KOPT-K1 (cell line): ENCODE results near the gene ALOX15B.

ENCODE experiments used
- H3K27ac ChIP-seq: fragments of 200-600 bp; sonication (generic); 2 replicates; pipeline ENCODE4 v1.5.1; 2016; ENCODE audit warnings: antibody characterized with exemption, mild to moderate bottlenecking, low read depth, low read length; ENCODE audit not compliant: poor library complexity, severe bottlenecking
- H3K36me3 ChIP-seq: fragments of 200-600 bp; sonication (generic); 2 replicates; pipeline ENCODE4 v1.5.1; 2017; ENCODE audit warnings: antibody characterized with exemption, mild to moderate bottlenecking, low read length, moderate library complexity; ENCODE audit not compliant: insufficient read depth
- H3K9me3 ChIP-seq: fragments of 200-600 bp; sonication (generic); 2 replicates; pipeline ENCODE4 v1.5.1; 2017; ENCODE audit warnings: antibody characterized with exemption, low read length, mild to moderate bottlenecking; ENCODE audit not compliant: insufficient read depth, poor library complexity, severe bottlenecking

Gene ALOX15B

DNA sequence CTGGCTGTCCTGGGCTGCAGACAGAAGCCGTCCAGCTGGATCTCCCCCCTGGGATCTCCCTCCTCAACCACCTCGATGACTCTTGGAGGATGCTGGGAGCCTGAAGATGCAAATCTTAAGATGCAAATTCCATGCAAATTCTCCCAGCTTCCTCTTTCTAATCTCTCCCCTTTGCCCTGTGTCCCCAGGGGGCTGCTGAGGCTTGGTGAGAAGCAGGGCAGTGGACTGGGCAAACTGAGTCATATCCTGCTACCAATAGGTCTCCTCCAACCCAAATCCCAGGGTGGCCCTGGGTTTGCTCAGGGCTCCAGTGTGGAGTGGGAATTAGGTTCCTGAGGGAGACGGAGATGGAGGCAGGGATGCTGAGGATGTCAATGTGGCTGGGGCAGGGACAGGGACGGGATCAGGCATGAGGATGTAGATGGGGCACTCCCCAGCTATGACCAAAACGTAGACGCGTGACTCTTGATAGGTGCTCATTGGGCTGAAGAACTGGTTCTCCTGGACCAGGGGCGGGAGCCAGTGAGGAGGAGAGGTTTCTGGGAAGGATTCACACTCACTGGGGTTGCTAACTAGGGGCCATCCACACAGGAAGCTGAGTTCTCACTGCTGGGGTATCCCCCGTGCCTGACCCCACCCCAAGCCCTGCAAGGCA is 52.3 kb downstream of the ALOX15B start:
- Histone ChIP-seq H3K36me3 (no peaks in the 10 kb centered on the region), H3K27ac (no peak overlapping the region), H3K9me3 (no peaks in the 10 kb centered on the region)

DNA sequence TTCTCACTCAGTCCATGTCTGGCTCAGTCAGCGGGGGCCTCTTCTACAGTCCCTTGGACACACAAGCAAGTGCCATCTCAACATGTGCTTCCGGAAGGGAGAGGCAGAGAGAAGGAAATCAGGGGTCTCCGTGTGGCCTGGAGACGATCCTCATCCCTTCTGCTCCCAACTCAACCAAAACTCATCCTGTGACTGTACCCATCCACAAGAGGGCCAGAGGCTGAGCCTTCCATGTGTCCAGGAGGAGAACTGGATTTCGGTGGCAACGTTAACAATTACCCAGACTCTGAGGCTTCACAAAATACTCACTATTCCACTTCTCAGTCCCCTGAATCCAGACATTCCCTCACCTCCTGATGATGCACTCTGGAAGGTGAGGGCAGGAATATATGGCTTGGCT is 56.5 kb downstream of the ALOX15B start:
- no peak overlapping the region for H3K27ac ChIP-seq
- H3K9me3 ChIP-seq: no peaks in the 10 kb centered on the region
- no peaks in the 10 kb centered on the region for H3K36me3 ChIP-seq

DNA sequence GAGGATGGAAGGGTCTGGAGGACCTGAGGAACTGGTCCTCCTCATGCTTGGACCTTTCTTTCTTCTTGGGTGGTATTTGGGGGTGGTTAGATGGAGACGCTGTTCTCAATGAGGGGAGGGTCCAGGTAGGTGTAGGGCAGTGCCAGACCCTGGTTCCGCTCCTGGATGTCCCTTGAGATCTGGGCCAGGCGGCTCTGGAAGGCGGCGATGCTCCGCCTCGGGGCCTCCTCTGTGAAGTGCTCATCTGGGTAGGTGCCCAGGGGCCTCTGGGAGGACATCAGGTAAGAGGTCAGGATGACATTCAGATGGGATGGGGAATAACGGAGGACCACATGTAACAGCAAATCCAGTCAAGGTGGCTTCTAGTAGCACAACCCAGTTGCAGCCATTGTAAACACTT is 57.7 kb downstream of the ALOX15B start:
- H3K27ac ChIP-seq: no peak overlapping the region
- no peaks in the 10 kb centered on the region for H3K36me3 ChIP-seq
- no peaks in the 10 kb centered on the region for H3K9me3 ChIP-seq
